Glomerular endothelial cell (primary cell): ENCODE results near the gene CDK5RAP2. TPM values are rescaled to one million over a fixed set of nuclear protein-coding genes. Genes with fewer than 3 reads are reported as not detected.
A peak's percentile ranks its signal among the peaks of the same experiment; 100 is the strongest.
"Not testable (repeated sequence)": the region's sequence is repeated elsewhere in the genome, so short reads cannot be mapped to it uniquely, and the experiment has no call there.

Source experiments
- DNase-seq: peaks from one replicate; pipeline ENCODE4 v3.0.0-alpha.2; 2011; ENCODE audit warnings: low read depth, low spot score; ENCODE audit errors: extremely low read depth
- total RNA-seq: library from RNA; depleted of rRNA; stranded (reverse); fragments of >200 nt; gene quantifications from 2 replicates; pipeline ENCODE4 v1.2.3, GENCODE V29; 2015

The CDK5RAP2 gene
- total RNA-seq, 1 donor from 2014 or later: 30.6 TPM

- DNase-seq: no peak
Observed at GRCh38 chr9:120545701-120546550, 34.0 kb downstream of the CDK5RAP2 start.

DNA sequence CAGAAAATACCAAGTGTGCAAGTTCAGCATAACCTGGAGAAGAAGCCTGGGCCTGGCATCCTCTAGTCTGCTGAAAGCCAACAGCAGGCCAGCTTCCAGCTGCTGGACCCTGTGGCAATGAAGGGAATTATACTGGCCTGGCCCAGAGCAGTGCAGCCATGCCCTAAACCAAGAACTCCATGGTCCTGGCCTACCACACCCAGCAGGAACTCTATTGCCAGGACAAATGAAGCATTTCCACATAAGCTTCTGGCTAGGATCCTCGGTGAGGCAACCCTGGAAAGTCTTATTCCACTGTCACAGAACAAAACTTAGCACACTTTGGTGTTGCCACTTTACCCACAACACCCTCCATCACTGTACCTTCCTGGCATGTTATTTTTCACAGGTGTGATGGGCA is 35.5 kb downstream of the CDK5RAP2 start:
- no peak for DNase-seq

- DNase-seq: no peak
Observed at GRCh38 chr9:120542701-120543490, 37.1 kb downstream of the CDK5RAP2 start.

GRCh38 chr9:120541921-120542320 is 38.0 kb downstream of the CDK5RAP2 start:
- no peak for DNase-seq

GRCh38 chr9:120539951-120540350 is 40.0 kb downstream of the CDK5RAP2 start:
- no peak for DNase-seq

GRCh38 chr9:120538339-120538738 is 41.6 kb downstream of the CDK5RAP2 start:
- peak; percentile 20 for DNase-seq

DNA sequence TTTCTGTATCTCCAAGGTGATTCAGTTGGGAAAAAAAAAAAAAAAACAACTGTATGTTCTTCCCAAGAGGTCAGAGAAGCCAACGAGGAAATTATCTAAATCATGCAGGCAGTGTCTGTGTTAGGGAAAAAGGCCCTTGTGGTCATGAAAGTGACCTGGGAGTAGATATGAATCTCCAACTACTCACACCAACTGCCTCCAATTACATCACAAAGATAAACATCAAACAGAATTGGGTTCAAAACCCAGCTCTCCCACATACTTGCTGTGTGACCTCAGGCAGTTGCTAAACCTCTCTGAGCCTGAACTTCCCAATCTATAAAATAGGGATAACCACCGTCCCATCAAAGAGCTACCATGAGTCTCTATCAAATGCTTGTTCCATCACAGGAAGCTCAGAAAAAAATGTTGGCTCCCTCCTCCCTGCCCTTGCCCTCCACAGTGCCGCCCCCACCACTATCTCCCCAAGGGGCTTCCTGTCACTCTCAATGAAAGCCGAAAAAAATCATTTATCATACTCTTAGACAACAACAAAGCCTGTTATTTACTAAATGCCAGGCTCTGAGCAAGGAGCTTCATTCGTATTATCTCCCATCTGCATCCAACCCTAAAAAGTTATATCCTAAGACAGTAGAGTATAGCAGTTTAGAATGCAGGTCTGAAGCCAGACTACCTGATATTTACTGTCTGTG is 42.9 kb downstream of the CDK5RAP2 start:
- no peak for DNase-seq

DNA sequence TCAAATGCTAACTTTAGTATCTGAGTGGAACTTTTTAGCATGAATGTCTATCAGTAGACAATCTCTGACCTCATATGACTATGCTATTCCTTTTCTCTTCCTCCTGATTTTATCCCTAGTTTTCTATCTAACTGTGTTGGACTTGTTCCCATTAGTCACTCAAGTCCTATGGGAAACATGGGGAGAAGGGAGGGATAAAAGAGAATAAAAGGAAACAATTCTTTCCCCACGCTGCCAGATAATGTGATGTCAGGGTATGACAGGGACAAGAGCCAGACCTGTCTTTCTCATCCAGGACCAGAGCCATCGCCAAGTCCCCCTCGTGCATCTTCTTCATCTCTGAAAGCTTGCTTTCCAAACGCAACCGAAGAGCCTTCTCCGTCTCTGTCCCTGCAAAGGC is 43.9 kb downstream of the CDK5RAP2 start:
- no peak for DNase-seq

DNA sequence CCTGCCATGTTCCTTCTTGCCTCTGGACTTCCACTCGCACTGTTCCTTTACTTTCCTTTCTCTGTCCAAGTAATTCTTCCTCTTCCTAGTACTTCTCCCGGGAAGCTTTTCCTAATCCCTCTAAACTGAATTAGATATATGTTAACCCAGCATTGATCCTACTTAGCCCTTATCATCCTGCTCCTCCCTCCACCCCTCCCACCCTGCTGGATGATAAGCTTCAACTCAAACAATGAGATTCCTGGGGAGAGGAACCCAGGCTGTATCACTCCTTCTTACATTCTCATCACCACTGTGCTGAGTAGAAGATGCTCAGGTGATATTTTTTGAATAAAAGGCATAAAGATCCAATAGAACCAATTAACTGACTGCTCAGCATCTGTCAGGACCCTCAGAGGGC is 45.7 kb downstream of the CDK5RAP2 start:
- no peak for DNase-seq

DNA sequence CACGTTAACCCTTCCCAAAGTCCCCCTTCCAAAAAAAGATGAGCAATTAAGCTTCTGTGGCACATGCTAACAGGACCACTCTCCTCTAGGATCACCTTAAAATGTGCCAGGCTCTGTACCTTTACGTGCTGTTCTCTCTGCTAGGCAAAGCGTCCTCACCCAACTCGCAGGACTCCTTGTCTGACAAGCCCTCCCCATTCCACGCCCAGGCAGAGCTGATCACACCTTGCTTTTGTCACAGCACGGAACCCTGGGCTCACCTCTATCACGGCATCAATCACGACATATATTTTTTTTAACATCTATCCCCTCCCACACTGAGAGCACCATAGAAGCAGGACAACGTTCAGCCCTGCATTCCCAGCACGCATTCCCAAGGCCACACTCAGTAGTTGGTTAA is 47.1 kb downstream of the CDK5RAP2 start:
- DNase-seq: no peak

- DNase-seq: no peak
Observed at GRCh38 chr9:120532475-120532874, 47.5 kb downstream of the CDK5RAP2 start.

DNA sequence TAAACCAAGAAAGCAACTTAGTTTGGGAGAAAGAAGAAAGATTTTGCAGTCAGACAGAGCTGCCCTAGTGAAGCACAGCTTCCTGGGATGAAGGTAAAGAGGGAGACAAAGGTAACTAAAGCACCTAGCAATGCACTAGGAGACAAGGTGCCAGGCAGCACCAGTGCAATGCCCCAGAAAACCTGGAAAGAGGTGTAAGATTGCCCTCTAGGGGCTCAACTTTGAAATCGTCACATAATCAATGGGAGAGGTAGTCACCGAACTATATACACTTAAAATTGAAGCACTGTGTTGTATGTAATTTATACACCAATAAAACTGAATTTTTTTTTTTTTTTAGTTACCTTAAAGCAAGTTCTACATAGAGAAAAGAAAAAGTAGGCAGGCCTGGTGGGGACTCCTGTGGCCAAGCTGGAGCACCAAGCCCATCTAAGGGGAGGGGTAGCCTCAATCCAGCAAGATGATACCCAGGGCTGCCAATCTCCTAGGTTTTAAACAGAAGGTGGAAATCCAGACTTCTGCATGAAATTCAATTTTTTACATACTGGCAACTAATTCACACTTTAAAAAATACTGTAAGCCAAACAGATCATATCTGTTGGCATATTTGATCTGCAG is 48.2 kb downstream of the CDK5RAP2 start:
- DNase-seq: no peak

GRCh38 chr9:120530220-120530832 is 49.6 kb downstream of the CDK5RAP2 start:
- DNase-seq: not testable (repeated sequence)

- no peak for DNase-seq
Observed at GRCh38 chr9:120528829-120529228, 51.1 kb downstream of the CDK5RAP2 start.

GRCh38 chr9:120528327-120528726 is 51.6 kb downstream of the CDK5RAP2 start:
- no peak for DNase-seq

- DNase-seq: no peak
Observed at GRCh38 chr9:120526534-120526933, 53.4 kb downstream of the CDK5RAP2 start.

GRCh38 chr9:120524863-120525262 is 55.1 kb downstream of the CDK5RAP2 start:
- no peak for DNase-seq

- DNase-seq: no peak
Observed at GRCh38 chr9:120524038-120524437, 55.9 kb downstream of the CDK5RAP2 start.

GRCh38 chr9:120522558-120522957 is 57.4 kb downstream of the CDK5RAP2 start:
- DNase-seq: no peak

DNA sequence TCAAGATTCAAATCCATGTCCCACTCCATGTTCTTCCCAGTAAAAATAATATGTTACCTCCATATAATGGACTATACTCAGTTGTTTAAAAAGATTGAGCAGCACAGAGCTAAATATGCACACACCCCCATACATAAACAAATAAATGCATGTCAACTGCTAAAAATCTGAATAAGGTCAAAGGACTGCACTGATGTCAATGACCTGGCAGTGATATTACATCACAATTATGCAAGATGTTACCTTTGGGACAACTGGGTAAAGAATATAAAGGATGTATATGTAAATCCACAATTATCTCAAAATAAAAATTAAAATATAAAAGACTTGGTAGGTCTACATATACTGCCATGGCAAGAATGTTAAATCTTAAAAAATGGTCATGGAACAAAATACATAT is 57.9 kb downstream of the CDK5RAP2 start:
- no peak for DNase-seq
